NCI-H69 (cell line): ENCODE measurements around the gene STAT2.
A peak's percentile ranks its signal among the peaks of the same experiment; 100 is the strongest.
"Not testable (repeated sequence)": the region's sequence is repeated elsewhere in the genome, so short reads cannot be mapped to it uniquely, and the experiment has no call there.

Experiments used
- DNase-seq: peaks from one replicate; lab custom pipeline; 2025; lab: John Stamatoyannopoulos, UW

Gene STAT2

DNA sequence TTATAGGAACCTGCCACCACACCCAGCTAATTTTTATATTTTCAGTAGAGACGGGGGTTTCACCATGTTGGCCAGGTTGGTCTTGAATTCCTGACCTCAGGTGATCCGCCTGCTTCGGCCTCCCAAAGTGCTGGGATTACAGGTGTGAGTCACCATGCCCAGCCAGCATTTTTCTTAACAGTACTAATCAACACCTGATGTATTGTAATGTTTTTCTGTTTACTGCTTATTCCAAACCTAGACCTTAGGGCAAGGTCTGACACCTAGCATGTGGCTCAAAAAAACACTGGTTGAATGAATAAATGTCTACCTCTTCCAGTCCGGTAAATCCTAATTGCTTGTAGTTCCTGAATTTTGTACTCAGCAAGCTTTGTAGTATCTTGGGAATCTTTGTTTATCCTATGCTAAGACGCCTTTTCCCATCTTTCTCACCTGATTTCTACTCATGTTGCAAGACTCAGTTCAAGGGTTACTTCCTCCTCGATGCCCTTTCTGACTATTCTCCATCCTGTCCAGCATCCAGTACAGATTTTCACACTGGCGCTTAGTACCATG, 28.9 kb downstream of the STAT2 start:
- DNase-seq, result no peak

DNA sequence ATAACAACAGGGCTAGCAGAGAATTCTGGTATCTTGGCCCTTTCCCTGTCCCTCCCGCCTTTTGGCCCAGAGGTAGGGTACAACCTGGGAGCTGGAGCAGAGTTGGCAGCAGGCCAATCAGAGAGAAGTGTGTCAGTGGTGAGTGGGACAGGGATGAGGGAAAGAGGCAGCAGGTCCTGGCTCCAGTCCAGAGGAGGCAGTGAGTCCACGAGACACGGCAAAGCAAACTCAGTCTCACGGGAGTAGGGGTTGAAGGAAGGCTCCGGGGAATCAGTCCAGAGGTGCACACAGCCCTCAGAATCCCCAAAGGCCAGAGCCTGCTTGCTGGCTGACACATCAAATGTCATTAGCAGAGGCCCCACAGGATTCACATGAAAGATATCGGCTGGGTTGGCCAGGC, 33.4 kb downstream of the STAT2 start:
- DNase-seq, result peak; percentile 21

DNA sequence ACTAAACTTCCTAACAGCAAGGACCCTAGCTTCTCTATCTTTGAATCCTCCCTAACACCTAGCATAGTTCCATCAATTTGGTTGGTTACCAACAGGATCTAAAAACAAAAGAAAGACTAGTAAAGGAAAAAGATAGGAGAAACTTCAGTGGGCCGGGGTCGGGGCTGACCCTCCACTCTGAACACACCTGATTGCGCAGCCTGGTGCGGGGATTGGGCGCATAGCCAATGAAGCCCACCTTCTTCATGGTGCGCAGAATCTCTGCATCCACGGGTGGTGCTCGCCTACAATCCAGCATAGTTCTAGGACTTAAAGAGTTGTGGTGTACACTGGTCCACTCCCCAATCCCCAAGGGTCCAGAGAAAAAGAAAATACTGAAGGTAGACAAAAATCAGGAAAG, 33.8 kb downstream of the STAT2 start:
- no peak for DNase-seq

DNA sequence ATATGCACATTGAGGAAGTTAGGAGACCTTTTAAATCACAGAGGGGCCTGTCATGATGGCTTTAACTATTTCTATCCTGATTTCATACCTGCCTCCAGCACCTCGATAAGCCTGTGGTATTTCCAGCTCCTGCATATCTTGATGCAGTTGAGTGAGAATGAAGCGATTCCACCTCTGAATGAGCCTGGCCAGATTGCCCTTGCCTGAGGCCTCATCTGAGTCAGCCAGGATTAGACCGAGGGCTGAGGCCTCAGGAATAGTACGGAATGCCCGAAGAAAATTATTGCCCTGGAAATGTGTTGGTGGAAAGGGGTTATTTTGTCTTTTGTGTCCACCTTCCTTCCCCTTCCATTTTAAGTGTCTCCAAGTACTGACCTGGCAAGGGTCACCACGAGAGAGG, 35.7 kb downstream of the STAT2 start:
- no peak for DNase-seq

GRCh38 chr12:56321610-56322009, 38.3 kb downstream of the STAT2 start:
- not testable (repeated sequence) for DNase-seq

GRCh38 chr12:56321027-56321426, 38.9 kb downstream of the STAT2 start:
- DNase-seq, result no peak

DNA sequence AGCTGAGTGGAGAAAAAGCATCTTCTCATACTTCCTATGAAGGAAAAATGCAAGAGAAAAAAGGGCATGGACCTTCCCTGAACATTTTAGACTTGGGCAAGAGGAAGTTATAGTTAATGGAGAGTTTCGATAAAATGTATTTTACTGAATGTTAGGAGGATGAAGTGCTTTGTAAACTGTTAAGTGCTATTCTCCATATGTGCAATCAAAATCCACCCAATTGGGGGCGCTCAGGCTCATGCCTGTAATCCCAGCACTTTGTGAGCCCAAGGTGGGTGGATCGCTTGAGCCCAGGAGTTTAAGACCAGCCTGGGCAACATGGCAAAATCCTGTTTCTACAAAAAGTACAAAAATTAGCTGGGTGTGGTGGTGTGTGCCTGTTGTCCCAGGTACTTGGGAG, 42.2 kb downstream of the STAT2 start:
- DNase-seq, result no peak

- DNase-seq, result peak; percentile 99
Observed at GRCh38 chr12:56315622-56316473, 44.1 kb downstream of the STAT2 start, which contains the start of gene CNPY2. Gene CNPY2, minus strand, starts transcription at chr12:56315988. Its CDS starts 771 bp downstream, at chr12:56315217.

DNA sequence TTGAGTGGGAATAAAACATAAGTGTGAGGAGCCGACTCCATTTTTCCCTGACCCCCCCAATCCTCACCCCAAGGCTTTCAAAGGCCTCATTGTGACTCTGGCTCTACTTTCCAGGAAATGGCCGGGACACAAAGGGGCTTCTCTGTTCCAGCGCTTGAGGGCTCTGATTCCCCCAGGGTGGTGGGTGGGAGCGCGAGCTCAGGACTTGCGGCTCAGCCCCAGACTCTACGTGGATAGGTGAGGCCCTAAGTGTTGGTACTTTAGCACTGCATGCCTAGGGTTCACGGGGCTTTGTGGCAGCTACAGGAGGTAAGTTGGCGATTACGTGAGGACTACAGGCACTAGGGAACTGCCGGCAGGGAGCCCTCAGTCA, 44.7 kb downstream of the STAT2 start:
- DNase-seq, result peak; percentile 58

DNA sequence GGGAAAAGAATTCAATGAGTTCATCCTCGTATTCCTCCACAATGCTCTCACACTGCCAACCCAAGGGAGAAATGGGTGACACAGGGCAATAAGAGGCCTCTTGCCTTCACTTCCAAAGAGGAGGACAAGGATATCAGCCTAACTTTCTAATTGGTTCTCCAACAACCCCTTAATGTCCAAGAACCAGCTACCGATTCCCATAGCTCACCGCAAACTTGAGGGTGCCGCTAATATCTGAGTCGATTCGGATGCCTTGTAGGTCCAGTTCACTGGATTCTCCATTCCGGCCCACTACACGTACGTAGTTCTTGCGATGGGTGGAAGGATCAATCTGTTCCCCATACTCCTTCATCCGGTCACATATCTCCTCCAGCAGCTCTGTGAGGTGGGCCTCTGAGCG, 48.9 kb downstream of the STAT2 start:
- DNase-seq, result no peak

GRCh38 chr12:56308714-56309113, 51.2 kb downstream of the STAT2 start:
- DNase-seq, result no peak

DNA sequence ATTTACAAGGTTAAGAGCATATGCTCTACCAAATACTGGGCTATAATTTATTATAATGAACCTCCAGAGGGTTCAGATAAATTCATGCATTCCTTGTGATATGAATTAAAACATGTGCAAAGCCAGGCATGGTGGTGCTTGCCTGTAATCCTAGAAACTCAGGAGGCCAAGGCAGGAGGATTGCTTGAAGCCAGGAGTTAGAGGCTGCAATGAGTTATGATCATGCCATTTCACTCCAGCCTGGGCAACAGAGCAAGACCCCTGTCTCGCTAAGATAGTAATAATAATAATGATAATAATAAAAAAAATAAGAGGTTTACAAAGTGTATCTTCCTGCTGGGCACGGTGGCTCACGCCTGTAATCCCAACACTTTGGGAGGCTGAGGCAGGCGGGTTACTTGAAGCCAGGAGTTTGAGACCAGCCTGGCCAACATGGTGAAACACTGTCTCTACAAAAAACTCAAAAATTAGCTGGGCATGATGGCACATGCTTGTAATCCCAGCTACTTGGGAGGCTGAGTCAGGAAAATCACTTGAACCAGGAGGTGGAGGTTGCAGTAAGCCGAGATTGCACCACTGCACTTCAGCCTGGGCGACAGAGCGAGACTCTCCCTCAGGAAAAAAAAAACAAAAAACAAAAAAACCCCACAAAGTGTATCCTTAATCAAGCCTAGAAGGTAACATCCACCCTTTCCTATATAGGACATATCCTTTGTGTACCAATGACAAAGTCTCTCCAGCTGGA, 52.5 kb downstream of the STAT2 start:
- DNase-seq, result no peak

GRCh38 chr12:56304872-56305590, 54.9 kb downstream of the STAT2 start:
- no peak for DNase-seq

DNA sequence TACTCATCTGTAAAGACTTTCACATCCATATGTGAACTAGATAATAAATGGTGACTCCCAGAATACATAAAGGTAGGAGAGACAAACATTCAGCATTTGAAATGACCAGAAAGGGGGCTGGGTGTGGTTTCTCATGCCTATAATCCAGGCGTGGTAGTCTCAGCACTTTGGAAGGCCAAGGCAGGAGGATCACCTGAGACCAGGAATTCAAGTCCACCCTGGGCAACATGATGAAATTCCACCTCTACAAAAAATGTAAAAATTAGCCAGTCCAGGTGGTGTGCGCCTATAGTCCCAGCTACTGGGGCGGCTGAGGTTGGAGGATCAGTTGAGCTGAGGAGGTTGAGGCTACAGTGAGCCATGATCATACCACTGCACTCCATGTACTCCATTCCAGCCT, 55.6 kb downstream of the STAT2 start:
- no peak for DNase-seq

DNA sequence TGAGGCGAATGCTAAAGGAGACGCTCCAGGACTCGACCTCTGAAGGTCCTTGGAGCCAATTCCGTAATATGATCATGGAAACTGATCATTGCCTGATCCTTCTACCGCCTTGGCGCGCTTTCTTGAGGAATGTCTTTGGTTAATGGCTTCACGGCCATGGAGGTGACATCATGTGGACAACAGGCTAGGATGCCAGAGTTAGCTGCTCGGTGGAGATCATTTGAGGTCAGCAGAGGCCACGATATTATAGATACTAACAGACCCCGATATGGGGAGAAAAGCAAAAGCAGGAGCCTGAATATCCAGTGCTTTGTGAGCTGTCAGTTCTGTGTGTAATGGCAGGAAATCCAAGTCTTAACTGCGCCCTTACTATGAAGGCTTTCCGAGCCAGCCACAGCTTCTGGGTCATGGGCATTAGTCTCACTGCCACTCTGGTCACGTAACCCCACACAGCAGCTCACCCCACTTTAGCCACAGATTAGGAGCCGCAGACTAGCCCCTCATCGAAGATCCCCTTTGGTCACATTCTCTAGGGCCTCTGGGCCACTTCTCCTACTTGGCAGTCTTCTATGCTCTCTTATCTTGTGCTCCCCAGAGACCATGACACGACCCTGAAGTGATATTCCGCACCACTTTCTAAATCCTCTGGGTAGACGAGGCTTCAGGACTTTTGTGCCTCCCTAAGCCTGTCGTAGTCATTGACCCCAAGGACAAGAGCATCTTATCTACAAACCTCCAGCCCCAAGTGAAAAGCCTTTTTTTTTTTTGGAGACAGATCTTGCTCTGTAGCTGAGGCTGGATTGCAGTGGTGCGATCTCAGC, 59.1 kb downstream of the STAT2 start:
- no peak for DNase-seq

DNA sequence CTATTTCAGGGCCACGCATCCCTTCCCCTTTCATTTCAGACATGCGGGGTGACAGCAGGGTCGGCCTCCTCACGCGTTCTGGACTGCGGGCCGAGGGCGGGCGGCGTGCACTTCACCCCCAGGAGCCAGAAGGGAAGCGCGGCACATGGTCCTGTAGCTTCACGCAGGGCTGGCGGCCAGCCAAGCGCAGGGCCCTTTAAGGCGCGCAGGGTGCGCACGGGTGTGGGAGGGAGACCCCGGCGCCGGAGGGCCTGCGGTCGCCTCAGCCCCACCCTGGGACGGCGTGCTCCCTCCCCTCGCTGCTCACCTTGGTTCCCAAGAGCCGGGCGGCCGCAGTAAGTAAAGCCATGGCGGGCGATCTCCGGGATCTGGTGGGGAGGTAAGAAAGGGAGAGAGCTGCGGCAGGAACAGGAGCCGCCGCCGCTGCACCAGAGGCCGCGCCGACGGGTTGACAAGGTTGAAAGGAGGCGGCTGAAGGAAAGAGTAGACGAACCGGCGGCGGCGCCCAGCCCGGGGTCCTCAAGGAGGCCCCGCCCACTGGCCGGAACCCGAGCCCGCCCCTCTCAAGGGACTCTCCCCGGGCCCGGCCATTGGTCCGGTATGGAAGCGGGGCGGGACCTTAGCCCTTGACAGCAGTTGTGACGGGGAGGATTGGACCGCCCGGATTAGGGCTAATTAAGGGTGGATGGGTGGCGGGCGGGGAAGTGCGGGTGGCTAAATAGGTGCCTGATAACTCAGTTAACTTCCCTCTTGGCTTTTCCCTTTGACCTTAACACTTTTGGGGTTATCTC, 59.9 kb downstream of the STAT2 start, which contains the start of gene CS:
Gene CS (minus strand): TSS at position 478 of the 791 bp plus-strand sequence. CDS start 129 bp downstream, at position 349.
- peak; percentile 100 for DNase-seq

DNA sequence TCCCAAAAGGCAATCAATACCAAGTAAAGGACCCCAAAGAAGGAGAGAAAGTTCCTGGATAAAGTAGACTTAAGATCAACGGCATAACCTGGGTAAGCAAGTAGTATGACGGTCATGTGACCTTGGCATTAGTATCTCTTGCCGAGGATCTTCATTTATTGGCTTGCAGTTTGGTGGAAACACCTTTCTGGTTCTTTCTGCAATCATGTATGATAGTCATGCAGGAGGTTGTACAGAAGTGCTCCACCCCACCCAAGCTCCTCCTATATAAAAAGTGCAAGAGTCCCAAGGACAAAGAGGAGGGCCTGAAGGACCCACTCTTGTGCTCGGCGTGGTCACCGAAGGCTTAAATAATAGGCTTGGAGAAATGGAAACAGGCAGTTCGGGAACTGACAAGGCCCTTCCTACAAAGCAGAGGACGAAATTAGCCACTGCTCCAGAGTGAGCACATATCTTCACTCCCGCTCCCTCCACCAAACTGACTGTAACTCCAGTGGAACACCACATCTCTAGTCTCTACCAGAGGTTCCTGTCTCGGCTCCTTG, 60.5 kb downstream of the STAT2 start:
- peak; percentile 61 for DNase-seq

DNA sequence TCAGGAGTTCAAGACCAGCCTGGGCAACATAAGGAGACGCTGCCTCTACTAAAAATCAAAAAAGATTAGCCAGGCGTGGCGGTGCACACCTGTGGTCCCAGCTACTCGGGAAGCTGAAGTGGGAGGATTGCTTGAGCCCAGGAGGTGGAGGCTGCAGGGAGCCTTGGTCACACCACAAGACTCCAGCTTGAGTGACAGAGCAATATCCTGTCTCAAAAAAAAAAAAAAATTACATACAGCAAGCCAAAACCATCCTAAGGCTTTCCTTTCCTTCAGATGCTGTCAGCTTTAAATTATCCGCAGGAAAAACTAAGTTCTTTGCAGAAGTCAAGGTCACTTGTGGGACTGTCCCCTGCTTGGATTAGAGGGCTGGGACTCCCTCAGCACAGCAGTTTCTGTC, 61.1 kb downstream of the STAT2 start:
- no peak for DNase-seq

GRCh38 chr12:56297400-56297799, 62.5 kb downstream of the STAT2 start:
- no peak for DNase-seq

DNA sequence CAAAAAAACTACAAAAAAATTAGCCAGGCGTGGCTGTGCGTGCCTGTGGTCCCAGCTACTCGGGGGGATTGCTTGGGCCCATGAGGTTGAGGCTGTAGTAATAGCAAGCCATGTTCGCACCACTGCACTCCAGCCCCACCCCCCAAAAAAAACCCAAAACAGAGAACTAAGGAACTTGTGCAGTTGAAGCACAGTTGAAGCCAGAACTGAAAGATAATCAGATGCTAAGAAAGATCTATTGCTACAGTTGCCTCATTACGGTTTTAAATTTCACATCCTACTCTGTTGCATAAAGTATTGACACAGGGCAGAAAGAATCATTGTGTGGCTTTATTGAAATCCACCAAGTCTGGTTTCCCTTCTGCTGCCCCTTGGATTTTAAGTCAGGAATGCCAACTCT, 63.6 kb downstream of the STAT2 start:
- DNase-seq, result no peak
